WERI-Rb-1 (cell line): ENCODE results near the gene FARP2.

Experiments used
- DNase-seq: peaks from one replicate; pipeline ENCODE4 v3.0.0-alpha.2; 2020
- H3K27ac ChIP-seq: fragments of 250-450 bp; sonication (Bioruptor Pico); 2 replicates; pipeline ENCODE4 v1.5.1; 2020; ENCODE audit warnings: mild to moderate bottlenecking, moderate library complexity
- H3K27me3 ChIP-seq: fragments of 250-450 bp; sonication (Bioruptor Pico); 2 replicates; pipeline ENCODE4 v1.5.1; 2021; ENCODE audit warnings: mild to moderate bottlenecking, low read depth, moderate library complexity; ENCODE audit not compliant: insufficient read depth, severe bottlenecking
- H3K36me3 ChIP-seq: fragments of 250-450 bp; sonication (Bioruptor Pico); 2 replicates; pipeline ENCODE4 v1.5.1; 2020; ENCODE audit warnings: mild to moderate bottlenecking, moderate library complexity
- H3K4me3 ChIP-seq: 2 replicates; pipeline ENCODE4 v1.5.1; 2011; ENCODE audit warnings: low read depth, mild to moderate bottlenecking, control low read depth, low read length
- H3K9me3 ChIP-seq: fragments of 250-450 bp; sonication (Bioruptor Pico); 2 replicates; pipeline ENCODE4 v1.5.1; 2021; ENCODE audit warnings: mild to moderate bottlenecking, moderate library complexity; ENCODE audit not compliant: severe bottlenecking
- TF ChIP-seq, protein P1 (sequence below): IDR thresholded peaks from 2 replicates; pipeline ENCODE4 v1.5.1; 2011; ENCODE audit warnings: low read depth, mild to moderate bottlenecking, control low read depth, inconsistent platforms, low read length

FARP2 gene

GRCh38 chr2:241330616-241330981 lies 25.5 kb upstream of the FARP2 start:
- Histone ChIP-seq H3K9me3 (no peaks in the 10 kb centered on the region), H3K27ac (no peak overlapping the region), H3K4me3 (no peak overlapping the region), H3K27me3 (no peaks in the 10 kb centered on the region), H3K36me3 (peaks cover 42% of the 10 kb centered on the region)
- TF ChIP-seq, protein P1, sequence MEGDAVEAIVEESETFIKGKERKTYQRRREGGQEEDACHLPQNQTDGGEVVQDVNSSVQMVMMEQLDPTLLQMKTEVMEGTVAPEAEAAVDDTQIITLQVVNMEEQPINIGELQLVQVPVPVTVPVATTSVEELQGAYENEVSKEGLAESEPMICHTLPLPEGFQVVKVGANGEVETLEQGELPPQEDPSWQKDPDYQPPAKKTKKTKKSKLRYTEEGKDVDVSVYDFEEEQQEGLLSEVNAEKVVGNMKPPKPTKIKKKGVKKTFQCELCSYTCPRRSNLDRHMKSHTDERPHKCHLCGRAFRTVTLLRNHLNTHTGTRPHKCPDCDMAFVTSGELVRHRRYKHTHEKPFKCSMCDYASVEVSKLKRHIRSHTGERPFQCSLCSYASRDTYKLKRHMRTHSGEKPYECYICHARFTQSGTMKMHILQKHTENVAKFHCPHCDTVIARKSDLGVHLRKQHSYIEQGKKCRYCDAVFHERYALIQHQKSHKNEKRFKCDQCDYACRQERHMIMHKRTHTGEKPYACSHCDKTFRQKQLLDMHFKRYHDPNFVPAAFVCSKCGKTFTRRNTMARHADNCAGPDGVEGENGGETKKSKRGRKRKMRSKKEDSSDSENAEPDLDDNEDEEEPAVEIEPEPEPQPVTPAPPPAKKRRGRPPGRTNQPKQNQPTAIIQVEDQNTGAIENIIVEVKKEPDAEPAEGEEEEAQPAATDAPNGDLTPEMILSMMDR = no peak
- DNase-seq = no peak

DNA sequence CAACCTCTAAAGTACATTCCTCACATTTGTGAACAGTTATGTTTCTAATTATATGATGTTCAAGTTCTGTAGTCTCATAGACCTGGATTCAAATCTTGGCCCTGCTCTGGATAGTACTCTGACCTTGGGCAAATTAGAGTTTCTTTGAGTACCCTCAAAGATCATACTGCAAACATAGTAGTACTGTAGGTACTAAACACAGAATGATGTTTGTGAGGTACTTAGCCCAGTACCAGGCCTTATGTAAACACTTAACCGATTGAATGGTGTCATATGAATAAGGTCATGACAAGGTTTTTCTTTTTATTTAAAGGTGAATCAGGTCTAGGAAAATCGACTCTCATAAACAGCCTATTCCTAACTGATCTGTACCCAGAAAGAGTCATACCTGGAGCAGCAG lies 21.3 kb upstream of the FARP2 start:
- Histone ChIP-seq H3K36me3 (peaks cover 48% of the 10 kb centered on the region), H3K27ac (no peak overlapping the region), H3K9me3 (no peaks in the 10 kb centered on the region), H3K27me3 (no peaks in the 10 kb centered on the region), H3K4me3 (no peak overlapping the region)
- no peak for DNase-seq
- TF ChIP-seq, protein P1 = no peak

DNA sequence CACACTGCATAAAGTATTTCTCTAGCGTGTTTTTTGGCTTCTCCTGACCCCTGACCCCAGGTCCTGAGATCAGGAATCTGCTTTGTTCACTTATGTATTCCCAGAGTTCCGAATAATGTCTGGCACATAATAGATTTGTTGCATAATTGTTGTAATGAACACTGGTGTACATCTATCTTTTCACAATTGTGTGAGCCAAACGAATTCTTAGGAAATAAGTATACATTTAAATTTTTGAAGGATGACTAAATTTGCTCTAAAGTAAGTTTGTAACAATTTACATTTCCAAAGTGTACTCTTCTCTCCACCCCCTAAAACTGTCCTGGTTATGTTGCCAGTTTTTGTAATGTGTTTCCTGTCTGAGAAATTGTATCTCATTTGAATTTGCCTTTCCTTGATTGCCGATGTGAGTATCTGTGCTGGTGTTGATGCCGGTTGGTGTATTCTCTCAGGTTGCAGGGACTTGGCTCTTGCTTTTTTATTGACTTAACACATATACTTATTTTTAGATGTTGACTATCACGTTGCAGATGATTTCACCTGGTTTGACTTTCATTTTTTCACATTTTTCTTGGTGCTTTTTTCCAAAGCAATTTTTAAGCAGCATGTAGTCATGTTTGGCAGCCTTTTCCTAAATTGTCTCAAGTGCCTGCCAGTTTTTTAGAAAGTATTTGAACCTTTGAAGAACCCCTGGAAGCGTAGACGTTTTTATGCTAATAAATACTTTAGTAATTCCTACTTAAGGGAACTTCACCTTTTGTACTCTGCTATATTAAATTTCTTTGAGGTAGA lies 16.1 kb upstream of the FARP2 start:
- Histone ChIP-seq H3K27ac (no peak overlapping the region), H3K4me3 (no peak overlapping the region), H3K9me3 (no peaks in the 10 kb centered on the region), H3K36me3 (peaks cover 89% of the 10 kb centered on the region), H3K27me3 (no peaks in the 10 kb centered on the region)
- TF ChIP-seq, protein P1 = no peak
- DNase-seq = no peak

DNA sequence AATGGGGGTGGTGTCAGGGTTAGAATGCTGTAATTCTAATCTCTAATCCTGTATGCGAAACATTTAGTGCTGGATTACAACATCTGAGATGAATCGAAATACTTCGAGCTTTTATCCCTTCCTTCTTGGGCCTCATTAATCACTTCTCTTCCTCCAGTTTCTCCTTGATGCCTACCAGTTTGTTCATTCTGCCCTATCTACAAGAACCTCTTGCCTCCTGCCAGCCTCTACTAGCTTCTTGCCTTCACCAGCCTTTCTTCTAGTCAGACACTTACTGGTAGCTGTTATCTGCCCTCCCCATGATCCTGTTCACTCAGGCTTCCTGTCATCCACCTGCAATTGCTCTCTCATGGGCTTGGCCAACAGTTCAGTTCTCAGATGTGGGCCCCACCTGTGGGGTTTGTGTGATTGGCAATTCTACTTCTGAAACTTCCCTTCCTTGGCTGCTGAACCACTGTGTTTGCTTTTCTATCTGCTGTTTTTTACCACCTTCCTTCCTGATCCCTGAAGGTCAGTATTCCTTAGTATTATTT lies 15.4 kb upstream of the FARP2 start:
- H3K27me3 ChIP-seq = no peaks in the 10 kb centered on the region
- peaks cover 89% of the 10 kb centered on the region for H3K36me3 ChIP-seq
- no peak for DNase-seq
- H3K27ac ChIP-seq = no peak overlapping the region
- TF ChIP-seq, protein P1 = no peak
- no peak overlapping the region for H3K4me3 ChIP-seq
- no peaks in the 10 kb centered on the region for H3K9me3 ChIP-seq

GRCh38 chr2:241344925-241345651 lies 11.0 kb upstream of the FARP2 start:
- no peaks in the 10 kb centered on the region for H3K27me3 ChIP-seq
- DNase-seq = no peak
- H3K36me3 ChIP-seq = peaks cover 96% of the 10 kb centered on the region
- no peaks in the 10 kb centered on the region for H3K9me3 ChIP-seq
- no peak overlapping the region for H3K27ac ChIP-seq
- H3K4me3 ChIP-seq = no peak overlapping the region
- TF ChIP-seq, protein P1 = no peak
